ES-I3 (cell line): Measurements from ENCODE around the gene PLCL2.

Experiments
- H3K36me3 ChIP-seq: 2 replicates; pipeline ENCODE4 v1.6.1; 2013; ENCODE audit warnings: mild to moderate bottlenecking, low read length, control low read depth, moderate library complexity; ENCODE audit not compliant: insufficient read depth
- H3K4me1 ChIP-seq: 2 replicates; pipeline ENCODE4 v1.6.1; 2013; ENCODE audit warnings: mild to moderate bottlenecking, control low read depth, low read length; ENCODE audit not compliant: insufficient read depth
- H3K9ac ChIP-seq: 2 replicates; pipeline ENCODE4 v1.6.1; 2013; ENCODE audit warnings: low read depth, mild to moderate bottlenecking, low read length, moderate library complexity
- H3K9me3 ChIP-seq: 2 replicates; pipeline ENCODE4 v1.6.1; 2013; ENCODE audit warnings: mild to moderate bottlenecking, low read length, moderate library complexity; ENCODE audit not compliant: control insufficient read depth, insufficient read depth

Gene PLCL2

GRCh38 chr3:16896094-16896627, 11.4 kb downstream of the PLCL2 start:
- H3K36me3 ChIP-seq = no peaks in the 10 kb centered on the region
- H3K4me1 ChIP-seq = no peaks in the 10 kb centered on the region
- no peak overlapping the region for H3K9ac ChIP-seq
- H3K9me3 ChIP-seq = no peaks in the 10 kb centered on the region

- Histone ChIP-seq H3K9me3 (no peaks in the 10 kb centered on the region), H3K36me3 (no peaks in the 10 kb centered on the region), H3K9ac (no peak overlapping the region), H3K4me1 (no peaks in the 10 kb centered on the region)
Observed at GRCh38 chr3:16896820-16897219, 12.1 kb downstream of the PLCL2 start.

GRCh38 chr3:16897254-16897926, 12.6 kb downstream of the PLCL2 start:
- Histone ChIP-seq H3K36me3 (no peaks in the 10 kb centered on the region), H3K9ac (no peak overlapping the region), H3K9me3 (no peaks in the 10 kb centered on the region), H3K4me1 (no peaks in the 10 kb centered on the region)

GRCh38 chr3:16898595-16899395, 14.0 kb downstream of the PLCL2 start:
- no peaks in the 10 kb centered on the region for H3K9me3 ChIP-seq
- H3K9ac ChIP-seq = no peak overlapping the region
- no peaks in the 10 kb centered on the region for H3K36me3 ChIP-seq
- peaks cover 6% of the 10 kb centered on the region; the same call in 1 of the 2 replicates for H3K4me1 ChIP-seq

GRCh38 chr3:16899919-16900318, 15.2 kb downstream of the PLCL2 start:
- Histone ChIP-seq H3K9me3 (no peaks in the 10 kb centered on the region), H3K36me3 (no peaks in the 10 kb centered on the region), H3K4me1 (peaks cover 6% of the 10 kb centered on the region; the same call in 1 of the 2 replicates), H3K9ac (no peak overlapping the region)

GRCh38 chr3:16900779-16901440, 16.2 kb downstream of the PLCL2 start:
- Histone ChIP-seq H3K9ac (no peak overlapping the region), H3K4me1 (peaks cover 6% of the 10 kb centered on the region; the same call in 1 of the 2 replicates), H3K36me3 (no peaks in the 10 kb centered on the region), H3K9me3 (no peaks in the 10 kb centered on the region)

- no peaks in the 10 kb centered on the region for H3K9me3 ChIP-seq
- no peaks in the 10 kb centered on the region for H3K36me3 ChIP-seq
- H3K4me1 ChIP-seq = peaks cover 13% of the 10 kb centered on the region; the same call in 1 of the 2 replicates
- H3K9ac ChIP-seq = no peak overlapping the region
Observed at GRCh38 chr3:16904423-16905417, 20.0 kb downstream of the PLCL2 start.

- Histone ChIP-seq H3K9me3 (no peaks in the 10 kb centered on the region), H3K36me3 (no peaks in the 10 kb centered on the region), H3K4me1 (peaks cover 13% of the 10 kb centered on the region; the same call in 1 of the 2 replicates), H3K9ac (no peak overlapping the region)
Observed at GRCh38 chr3:16905704-16906103, 20.9 kb downstream of the PLCL2 start.

GRCh38 chr3:16906682-16907081, 21.9 kb downstream of the PLCL2 start:
- Histone ChIP-seq H3K4me1 (peaks cover 13% of the 10 kb centered on the region; the same call in 1 of the 2 replicates), H3K9ac (no peak overlapping the region), H3K9me3 (no peaks in the 10 kb centered on the region), H3K36me3 (no peaks in the 10 kb centered on the region)

- Histone ChIP-seq H3K9ac (no peak overlapping the region), H3K36me3 (no peaks in the 10 kb centered on the region), H3K4me1 (peaks cover 13% of the 10 kb centered on the region; the same call in 1 of the 2 replicates), H3K9me3 (no peaks in the 10 kb centered on the region)
Observed at GRCh38 chr3:16907243-16907642, 22.5 kb downstream of the PLCL2 start.

GRCh38 chr3:16908016-16908807, 23.5 kb downstream of the PLCL2 start:
- Histone ChIP-seq H3K9ac (no peak overlapping the region), H3K4me1 (peaks cover 11% of the 10 kb centered on the region; the same call in 1 of the 2 replicates), H3K9me3 (no peaks in the 10 kb centered on the region), H3K36me3 (no peaks in the 10 kb centered on the region)

GRCh38 chr3:16908896-16909295, 24.1 kb downstream of the PLCL2 start:
- Histone ChIP-seq H3K9ac (no peak overlapping the region), H3K9me3 (no peaks in the 10 kb centered on the region), H3K36me3 (no peaks in the 10 kb centered on the region), H3K4me1 (peaks cover 7% of the 10 kb centered on the region; the same call in 1 of the 2 replicates)

- Histone ChIP-seq H3K36me3 (no peaks in the 10 kb centered on the region), H3K9ac (no peak overlapping the region), H3K4me1 (peaks cover 7% of the 10 kb centered on the region; the same call in 1 of the 2 replicates), H3K9me3 (no peaks in the 10 kb centered on the region)
Observed at GRCh38 chr3:16909802-16910201, 25.0 kb downstream of the PLCL2 start.
